ENCODE measurements around the gene CGAS.
"Not testable (repeated sequence)": the region's sequence is repeated elsewhere in the genome, so short reads cannot be mapped to it uniquely, and the experiment has no call there.

The CGAS gene

DNA sequence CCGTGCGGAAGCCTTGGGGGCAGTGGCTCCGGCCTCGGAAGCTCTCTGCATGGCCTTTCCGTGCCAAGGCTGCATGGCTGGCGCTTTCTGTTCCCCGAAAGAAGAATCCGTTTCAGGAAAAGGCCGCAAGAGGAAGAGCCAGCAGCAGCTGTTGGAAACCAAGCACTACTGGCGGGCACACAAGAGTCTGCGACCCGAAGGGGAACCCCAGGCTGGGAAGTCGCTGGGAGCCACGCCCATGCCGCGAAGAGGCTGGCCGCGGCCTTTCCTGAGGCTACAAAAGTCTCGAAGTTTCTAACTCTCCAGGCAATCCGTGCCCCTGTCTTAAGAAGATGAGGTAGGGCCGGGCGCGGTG is at the start of gene CGAS:
Gene CGAS, minus strand, starts transcription at position 191 of the 355 bp plus-strand sequence. Its CDS starts 116 bp downstream, at position 75.
- peak within 1 kb of the TSS; percentile 85 to 97 for H3K4me3 Mint-ChIP-seq
- H3K27ac Mint-ChIP-seq: peak within 1 kb of the TSS; percentile 93 to 97
- peaks cover 26% of the 10 kb centered on the region for H3K4me1 Mint-ChIP-seq
- peak; percentile 70 to 87 for DNase-seq
- ATAC-seq: peak; percentile 89
- H3K9me3 Mint-ChIP-seq: no peaks in the 10 kb centered on the region
- no peaks in the 10 kb centered on the region for H3K27me3 Mint-ChIP-seq

DNA sequence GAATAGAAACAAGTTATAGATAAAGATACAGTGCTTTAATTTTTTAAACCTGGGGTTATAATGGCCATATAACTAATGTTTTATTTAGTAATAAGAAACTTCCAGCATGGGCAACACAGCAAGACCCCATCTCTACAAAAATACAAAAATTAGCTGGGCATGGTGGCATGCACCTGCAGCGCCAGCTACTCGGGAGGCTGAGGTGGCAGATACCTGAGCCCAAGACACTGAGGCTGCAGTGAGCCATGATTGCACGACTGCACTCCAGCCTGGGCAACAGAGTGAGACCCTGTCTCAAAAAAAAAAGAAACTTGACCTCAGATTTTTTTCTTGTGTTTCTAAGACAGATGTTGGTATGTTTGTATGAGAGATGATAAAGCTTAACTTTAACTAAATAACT is 45.8 kb upstream of the CGAS start:
- Mint-ChIP-seq H3K9me3 (no peaks in the 10 kb centered on the region), H3K27ac (no peak overlapping the region), H3K27me3 (no peaks in the 10 kb centered on the region), H3K4me3 (no peak overlapping the region), H3K4me1 (no peaks in the 10 kb centered on the region)
- ATAC-seq: no peak
- no peak for DNase-seq

DNA sequence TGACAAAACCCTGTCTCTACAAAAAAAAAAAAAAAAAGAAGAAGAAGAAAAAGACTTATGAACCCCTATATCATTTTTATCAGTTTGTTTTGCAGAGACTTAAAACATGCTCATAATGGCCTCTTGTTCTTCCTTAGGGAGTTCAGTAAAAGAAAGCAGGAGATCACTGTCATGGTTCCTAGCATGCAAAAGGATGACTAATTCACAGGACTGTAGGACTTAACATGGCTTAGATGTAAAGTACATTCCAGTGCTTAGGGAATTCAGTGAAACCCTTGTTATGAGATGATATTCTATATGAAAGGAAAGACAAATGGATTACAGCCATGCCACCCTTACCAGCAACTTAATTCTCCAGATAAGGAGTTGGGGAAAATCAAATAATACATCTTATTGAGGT is 39.3 kb upstream of the CGAS start:
- ATAC-seq (no peak), DNase-seq (no peak)
- Mint-ChIP-seq H3K9me3 (no peaks in the 10 kb centered on the region), H3K27me3 (no peaks in the 10 kb centered on the region), H3K4me1 (no peaks in the 10 kb centered on the region), H3K27ac (peak overlapping the region in 1 of 2 donors; percentile 46), H3K4me3 (no peak overlapping the region)

DNA sequence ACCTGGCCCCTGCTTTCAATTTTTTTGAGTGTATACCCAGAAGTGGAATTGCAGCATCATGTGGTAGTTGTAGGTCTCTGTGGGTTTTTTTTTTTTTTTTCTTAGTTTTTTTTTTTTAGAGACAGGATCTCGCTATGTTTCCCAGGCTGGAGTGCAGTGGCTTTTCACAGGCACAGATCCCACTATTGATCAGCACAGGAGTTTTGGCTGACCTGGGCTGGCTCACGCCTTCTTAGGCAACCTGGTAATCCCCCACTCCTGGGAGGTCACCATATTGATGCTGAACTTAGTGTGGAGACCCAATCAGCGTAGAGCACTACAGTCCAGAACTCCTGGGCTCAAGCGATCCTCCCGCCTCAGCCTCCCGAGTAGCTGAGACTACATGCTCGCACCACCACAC is 35.4 kb upstream of the CGAS start:
- Mint-ChIP-seq H3K27ac (no peak overlapping the region), H3K27me3 (no peaks in the 10 kb centered on the region), H3K4me1 (no peaks in the 10 kb centered on the region), H3K4me3 (no peak overlapping the region), H3K9me3 (no peaks in the 10 kb centered on the region)
- ATAC-seq: no peak
- DNase-seq: no peak

DNA sequence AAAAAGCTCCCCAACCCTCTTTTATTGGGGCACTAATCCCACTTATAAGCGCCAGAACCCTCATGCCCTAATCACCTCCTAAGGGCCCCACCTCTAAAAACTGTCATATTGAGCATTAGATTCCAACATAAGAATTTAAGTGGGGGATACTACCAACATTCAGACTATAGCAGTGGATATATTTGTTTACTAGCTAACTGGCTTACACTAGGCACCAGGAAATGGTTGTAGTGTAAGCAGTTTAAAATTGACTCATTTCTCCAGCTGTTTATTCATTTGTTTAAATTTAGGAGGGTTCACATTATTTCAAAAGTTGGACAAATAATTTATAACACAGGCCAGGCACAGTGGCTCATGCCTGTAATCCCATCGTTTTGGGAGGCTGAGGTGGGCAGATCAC is 32.3 kb upstream of the CGAS start:
- no peak for DNase-seq
- Mint-ChIP-seq H3K4me3 (no peak overlapping the region), H3K27ac (peak overlapping the region in 1 of 2 donors; percentile 40), H3K27me3 (no peaks in the 10 kb centered on the region), H3K9me3 (no peaks in the 10 kb centered on the region), H3K4me1 (no peaks in the 10 kb centered on the region)
- ATAC-seq: no peak

DNA sequence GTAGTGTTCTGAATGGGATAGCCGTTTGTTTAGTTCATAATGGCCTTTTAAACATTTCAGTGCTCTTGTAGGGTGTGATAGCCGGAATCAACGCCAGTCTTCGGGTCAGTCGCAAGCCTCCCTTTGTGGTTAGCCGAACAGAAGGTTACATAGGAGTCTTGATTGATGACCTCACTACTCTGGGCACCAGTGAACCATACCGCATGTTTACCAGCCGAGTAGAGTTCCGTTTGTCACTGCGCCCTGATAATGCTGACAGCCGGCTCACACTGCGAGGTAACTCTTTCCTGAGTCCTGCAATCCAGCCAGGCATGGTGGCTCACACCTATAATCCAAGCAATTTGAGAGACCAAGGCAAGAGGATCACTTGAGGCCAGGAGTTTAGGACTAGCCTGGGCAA is 29.9 kb upstream of the CGAS start:
- no peaks in the 10 kb centered on the region for H3K27me3 Mint-ChIP-seq
- H3K4me1 Mint-ChIP-seq: no peaks in the 10 kb centered on the region
- H3K9me3 Mint-ChIP-seq: no peaks in the 10 kb centered on the region
- no peak overlapping the region for H3K27ac Mint-ChIP-seq
- ATAC-seq (no peak), DNase-seq (no peak)
- no peak overlapping the region for H3K4me3 Mint-ChIP-seq

DNA sequence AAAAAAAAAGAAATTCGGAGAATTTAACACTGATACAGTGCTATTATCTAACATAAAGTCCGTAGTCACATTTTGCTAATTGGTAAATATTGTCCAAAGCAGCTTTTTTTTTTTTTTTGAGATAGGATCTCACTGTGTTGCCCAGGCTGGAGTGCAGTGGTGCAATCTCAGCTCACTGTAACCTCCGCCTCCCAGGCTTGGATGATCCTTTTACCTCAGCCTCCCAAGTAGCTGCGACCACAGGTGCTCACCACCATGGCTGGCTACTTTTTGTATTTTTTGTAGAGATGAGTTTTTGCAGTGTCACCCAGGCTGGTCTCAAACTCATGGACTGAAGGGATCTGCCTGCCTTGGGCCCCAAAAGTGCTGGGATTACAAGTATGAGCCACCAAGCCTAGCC is 25.3 kb upstream of the CGAS start:
- Mint-ChIP-seq H3K27ac (peak overlapping the region in 1 of 2 donors; percentile 22), H3K27me3 (no peaks in the 10 kb centered on the region), H3K4me3 (no peak overlapping the region), H3K9me3 (no peaks in the 10 kb centered on the region), H3K4me1 (peaks cover 2% of the 10 kb centered on the region)
- ATAC-seq (no peak), DNase-seq (no peak)

DNA sequence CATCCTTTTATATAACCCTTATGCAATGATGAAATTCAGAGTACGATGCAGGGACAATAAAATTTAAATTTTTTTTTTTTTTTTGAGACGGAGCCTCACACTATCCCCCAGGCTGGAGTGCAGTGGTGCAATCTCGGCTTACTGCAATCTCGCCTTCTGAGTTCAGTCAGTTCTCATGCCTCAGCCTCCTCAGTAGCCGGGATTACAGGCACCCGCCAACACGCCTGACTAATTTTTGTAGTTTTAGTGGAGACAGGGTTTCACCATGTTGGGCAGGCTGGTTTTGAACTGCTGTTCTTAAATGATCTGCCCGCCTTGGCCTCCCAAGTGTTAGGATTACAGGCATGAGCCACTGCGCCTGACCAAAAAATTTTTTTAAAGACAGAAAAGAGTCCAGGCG is 24.6 kb upstream of the CGAS start:
- Mint-ChIP-seq H3K4me1 (peaks cover 9% of the 10 kb centered on the region), H3K27ac (no peak overlapping the region), H3K9me3 (no peaks in the 10 kb centered on the region), H3K4me3 (no peak overlapping the region), H3K27me3 (no peaks in the 10 kb centered on the region)
- ATAC-seq (no peak), DNase-seq (no peak)

DNA sequence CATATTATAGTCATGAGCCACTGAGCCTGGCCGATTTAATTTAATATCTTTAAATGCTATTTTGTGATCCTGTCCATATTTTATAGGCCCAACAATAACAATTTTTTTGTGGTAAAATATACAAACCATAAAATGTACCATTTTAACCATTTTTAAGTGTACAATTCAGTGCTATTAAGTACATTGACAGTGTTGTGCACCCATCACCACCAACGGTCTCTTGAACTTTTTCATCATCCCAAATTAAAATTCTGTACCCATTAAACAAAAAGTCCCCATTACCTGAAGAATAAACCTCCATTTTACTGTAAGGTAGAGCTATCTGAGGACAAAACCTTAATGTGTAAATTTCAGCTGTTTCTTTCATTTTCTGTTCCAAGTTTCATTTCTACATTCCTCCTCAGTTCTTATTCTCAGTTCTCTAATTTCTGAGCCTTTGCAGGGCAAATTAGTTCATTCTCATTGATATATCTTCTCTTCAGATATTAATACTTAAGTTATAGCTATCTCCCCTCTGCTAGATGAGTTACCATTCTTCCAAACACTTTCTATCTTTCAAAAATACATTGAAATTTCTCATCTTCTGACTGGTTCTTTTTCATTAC is 19.7 kb upstream of the CGAS start:
- no peak for DNase-seq
- Mint-ChIP-seq H3K4me3 (peak overlapping the region; percentile 59 to 67), H3K9me3 (no peaks in the 10 kb centered on the region), H3K27ac (peak overlapping the region; percentile 66 to 88), H3K4me1 (peaks cover 21% of the 10 kb centered on the region), H3K27me3 (no peaks in the 10 kb centered on the region)
- ATAC-seq: peak; percentile 61

DNA sequence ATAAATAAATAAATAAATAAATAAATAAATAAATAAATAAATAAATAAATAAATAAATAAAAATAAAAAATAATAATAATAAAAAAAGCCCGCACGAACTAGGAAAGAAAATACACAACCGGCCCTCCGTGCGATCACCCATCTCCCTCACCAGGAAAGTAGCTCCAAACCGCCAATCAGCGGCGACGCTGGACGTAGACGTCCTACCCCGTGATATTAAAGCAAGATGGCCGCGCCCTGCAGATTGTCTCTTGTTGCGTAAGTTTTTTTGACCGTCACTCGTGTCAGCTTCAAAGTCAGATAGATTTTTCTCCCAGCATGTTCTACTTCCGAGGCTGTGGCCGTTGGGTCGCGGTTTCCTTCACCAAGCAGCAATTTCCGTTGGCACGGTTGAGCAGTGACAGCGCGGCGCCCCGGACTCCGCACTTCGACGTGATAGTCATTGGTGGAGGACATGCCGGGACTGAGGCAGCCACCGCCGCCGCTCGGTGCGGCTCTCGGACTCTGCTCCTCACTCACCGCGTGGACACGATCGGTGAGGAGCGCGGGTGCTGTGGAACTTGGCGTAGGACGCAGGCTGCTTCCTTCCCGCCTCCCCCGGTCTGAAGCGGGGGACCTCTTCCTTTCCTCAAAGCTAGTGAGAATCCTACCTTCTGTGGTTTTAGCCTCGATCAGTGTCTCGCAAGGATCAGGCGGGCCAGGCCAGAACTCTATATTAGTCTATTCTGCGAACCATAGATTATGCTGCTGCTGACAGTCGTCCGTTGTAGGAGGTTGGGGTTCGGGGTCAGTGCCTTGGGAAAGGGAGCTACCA is 9.6 kb upstream of the CGAS start, which contains the start of gene MTO1:
Gene MTO1, plus strand, starts transcription at position 201 of the 814 bp plus-strand sequence. Its CDS starts 118 bp downstream, at position 319.
- Mint-ChIP-seq H3K9me3 (no peaks in the 10 kb centered on the region), H3K4me1 (peaks cover 46% of the 10 kb centered on the region)

DNA sequence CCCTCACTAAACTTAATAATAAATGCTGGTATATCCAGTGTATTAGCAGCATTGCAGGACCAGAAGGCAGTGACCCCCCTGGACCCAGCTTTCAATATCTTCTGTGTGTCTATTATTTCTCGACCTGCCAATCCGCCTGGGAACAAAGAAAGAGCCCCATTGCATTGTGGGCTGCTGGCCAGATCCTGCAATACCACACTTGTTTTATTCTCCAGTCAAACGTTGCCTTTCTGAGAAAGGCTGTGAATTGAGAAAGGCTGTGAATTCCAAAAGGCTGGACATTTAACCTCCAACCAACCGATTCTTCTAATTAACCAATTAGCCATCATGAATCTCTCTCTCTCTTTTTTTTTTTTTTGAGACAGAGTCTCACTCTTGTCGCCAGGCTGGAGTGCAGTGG is 8.0 kb upstream of the CGAS start:
- Mint-ChIP-seq H3K27ac (peak overlapping the region; percentile 55 to 96), H3K9me3 (no peaks in the 10 kb centered on the region), H3K4me1 (peaks cover 40% of the 10 kb centered on the region), H3K4me3 (peak overlapping the region; percentile 76 to 84), H3K27me3 (no peaks in the 10 kb centered on the region)
- DNase-seq (no peak), ATAC-seq (no peak)

More for the DNA sequence above, 9.6 kb upstream of the CGAS start, which contains the start of gene MTO1:
- DNase-seq (peak; percentile 80 to 90), ATAC-seq (peak; percentile 93)
- Mint-ChIP-seq H3K4me3 (peak within 1 kb of the TSS; percentile 84 to 91), H3K27ac (peak within 1 kb of the TSS; percentile 99), H3K27me3 (no peaks in the 10 kb centered on the region)

DNA sequence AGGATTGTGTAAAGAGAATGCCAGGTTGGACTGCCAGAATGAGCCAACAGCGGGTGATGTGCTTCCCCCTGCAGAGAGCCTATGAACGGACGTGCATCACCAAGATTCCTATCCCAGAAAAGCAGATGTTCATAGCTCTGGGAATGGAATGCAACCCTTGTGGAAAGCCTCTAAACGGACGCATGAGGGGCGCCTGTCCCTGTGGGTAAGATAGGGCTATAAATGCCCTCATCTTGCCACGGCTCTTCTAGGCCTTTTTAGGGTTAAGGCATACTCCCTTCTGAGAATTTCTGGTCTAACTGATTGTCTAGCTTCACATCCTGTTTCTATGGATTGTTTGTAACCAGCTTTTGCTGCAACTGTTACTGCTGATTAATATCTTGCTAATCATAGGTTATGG is 7.4 kb upstream of the CGAS start:
- not testable (repeated sequence) for H3K9me3 Mint-ChIP-seq, ATAC-seq, DNase-seq, H3K4me3 Mint-ChIP-seq, H3K27me3 Mint-ChIP-seq
- Mint-ChIP-seq H3K4me1 (peaks cover 39% of the 10 kb centered on the region), H3K27ac (peak overlapping the region in 1 of 2 donors; percentile 46)

DNA sequence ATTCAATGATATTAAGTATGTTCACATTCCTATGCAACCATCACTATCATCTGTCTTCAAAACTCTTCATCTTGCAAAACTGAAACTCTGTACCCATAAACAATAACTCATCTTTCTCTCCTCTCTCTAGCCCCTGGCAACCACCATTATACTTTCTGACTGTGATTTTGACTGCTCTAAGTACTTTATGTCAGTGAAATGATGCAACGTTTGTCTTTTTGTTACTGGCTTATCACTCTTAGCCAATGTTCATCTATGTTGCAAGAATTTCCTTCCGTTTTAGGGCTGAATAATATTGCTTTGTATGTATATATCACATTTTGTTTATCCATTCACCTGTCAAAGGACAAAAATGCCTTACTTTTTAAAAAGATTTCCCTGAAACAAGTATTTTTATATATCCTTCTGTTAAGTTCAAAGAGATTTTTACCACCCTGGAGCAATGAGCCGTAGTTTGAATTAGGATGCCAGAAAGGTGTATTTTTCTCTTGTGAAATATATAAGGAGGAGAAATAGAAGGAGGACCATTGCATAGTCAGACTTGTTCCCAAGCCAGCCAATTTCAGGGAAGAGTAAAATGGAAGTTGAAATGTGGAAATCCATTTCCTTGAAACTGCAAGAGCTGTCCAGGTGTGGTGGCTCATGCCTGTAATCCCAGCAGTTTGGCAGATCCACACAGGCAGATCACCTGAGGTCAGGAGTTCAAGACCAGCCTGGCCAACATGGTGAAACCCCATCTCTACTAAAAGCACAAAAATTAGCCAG is 4.0 kb upstream of the CGAS start:
- DNase-seq: no peak
- ATAC-seq: peak; percentile 56
- Mint-ChIP-seq H3K9me3 (no peaks in the 10 kb centered on the region), H3K4me1 (peaks cover 22% of the 10 kb centered on the region), H3K27ac (peak overlapping the region; percentile 6 to 57), H3K4me3 (no peak overlapping the region), H3K27me3 (no peaks in the 10 kb centered on the region)

DNA sequence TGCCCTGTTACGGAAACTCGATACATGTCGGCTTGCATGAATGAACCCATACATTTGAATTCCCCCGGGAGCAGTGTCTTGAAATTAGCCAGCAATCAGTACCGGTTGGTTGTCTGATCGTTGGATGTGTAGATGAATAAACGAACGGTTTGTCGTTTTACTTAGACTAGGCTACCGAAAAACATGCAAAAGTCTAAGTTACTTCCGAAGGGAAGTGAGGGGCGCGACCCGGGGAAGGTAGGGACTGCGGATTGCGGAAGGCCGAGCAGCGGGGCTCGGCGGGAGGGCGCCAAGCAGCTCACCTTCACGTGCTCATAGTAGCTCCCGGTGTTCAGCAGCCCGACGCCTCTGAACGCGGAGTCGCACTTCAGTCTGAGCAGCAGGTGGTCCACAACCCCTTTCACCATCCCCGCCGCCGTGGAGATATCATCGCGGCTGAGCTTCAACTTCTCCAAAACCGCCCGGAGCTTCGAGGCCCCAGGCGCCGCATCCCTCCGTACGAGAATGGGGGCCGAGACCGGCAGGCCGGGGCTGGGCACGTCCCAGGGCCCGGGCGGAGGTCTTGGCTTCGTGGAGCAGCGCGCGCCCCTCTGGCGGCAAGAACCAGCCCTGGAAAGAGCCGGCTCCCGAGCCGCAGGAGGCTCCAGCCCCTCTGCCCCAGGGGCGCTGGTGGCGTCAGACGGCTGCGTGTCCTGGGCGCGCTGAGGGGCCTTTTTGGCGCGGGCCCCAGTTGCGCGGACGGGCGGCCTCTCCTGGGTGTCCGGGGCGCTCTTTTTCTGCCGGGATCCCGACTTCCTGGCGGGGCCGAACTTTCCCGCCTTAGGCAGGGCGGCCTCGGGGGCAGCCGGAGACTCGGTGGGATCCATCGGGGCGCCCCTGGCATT is 632 bp downstream of the CGAS start:
- Mint-ChIP-seq H3K4me3 (peak overlapping the region; percentile 85 to 97), H3K9me3 (no peaks in the 10 kb centered on the region), H3K27ac (peak overlapping the region; percentile 93 to 97), H3K27me3 (no peaks in the 10 kb centered on the region), H3K4me1 (peaks cover 26% of the 10 kb centered on the region)
- ATAC-seq (peak; percentile 72), DNase-seq (peak; percentile 53 to 58)

DNA sequence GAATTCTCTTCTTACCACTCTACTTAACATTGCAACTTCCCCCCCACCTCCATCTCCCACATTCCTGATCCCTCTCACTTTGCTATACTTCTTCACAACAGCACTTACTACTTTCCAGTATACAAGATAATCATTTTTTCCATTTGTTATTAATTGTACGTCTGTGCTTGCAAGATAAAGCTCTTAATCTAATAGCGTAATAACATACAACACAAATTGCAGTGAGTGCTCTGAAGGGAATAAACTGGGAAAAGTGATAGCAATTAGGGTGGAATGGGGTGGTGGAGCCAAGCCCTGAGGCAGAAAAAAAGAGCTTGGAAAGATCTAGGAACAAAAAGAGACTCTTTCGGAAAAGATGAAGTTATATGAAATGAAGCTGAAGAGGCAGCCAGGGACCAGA is 8.5 kb downstream of the CGAS start:
- Mint-ChIP-seq H3K4me3 (no peak overlapping the region), H3K4me1 (peaks cover 18% of the 10 kb centered on the region), H3K27me3 (no peaks in the 10 kb centered on the region), H3K27ac (peak overlapping the region in 1 of 2 donors; percentile 74), H3K9me3 (no peaks in the 10 kb centered on the region)
- ATAC-seq: no peak
- no peak for DNase-seq
